NOMO-1 treated with DMSO at 0.1 percent for 48 hours (cell line): ENCODE measurements around the gene EPB42.

Experiments used
- DNase-seq: peaks from one replicate; lab custom pipeline; 2025; ENCODE audit not compliant: unreplicated experiment; lab: John Stamatoyannopoulos, UW

Gene EPB42

GRCh38 chr15:43220991-43221403 is at the start of gene EPB42:
TSS of gene EPB42 (minus strand) at chr15:43221018. CDS start at chr15:43220825, 193 bp downstream.
- DNase-seq: no peak

GRCh38 chr15:43270113-43270665 is 49.4 kb upstream of the EPB42 start:
- DNase-seq: no peak

DNA sequence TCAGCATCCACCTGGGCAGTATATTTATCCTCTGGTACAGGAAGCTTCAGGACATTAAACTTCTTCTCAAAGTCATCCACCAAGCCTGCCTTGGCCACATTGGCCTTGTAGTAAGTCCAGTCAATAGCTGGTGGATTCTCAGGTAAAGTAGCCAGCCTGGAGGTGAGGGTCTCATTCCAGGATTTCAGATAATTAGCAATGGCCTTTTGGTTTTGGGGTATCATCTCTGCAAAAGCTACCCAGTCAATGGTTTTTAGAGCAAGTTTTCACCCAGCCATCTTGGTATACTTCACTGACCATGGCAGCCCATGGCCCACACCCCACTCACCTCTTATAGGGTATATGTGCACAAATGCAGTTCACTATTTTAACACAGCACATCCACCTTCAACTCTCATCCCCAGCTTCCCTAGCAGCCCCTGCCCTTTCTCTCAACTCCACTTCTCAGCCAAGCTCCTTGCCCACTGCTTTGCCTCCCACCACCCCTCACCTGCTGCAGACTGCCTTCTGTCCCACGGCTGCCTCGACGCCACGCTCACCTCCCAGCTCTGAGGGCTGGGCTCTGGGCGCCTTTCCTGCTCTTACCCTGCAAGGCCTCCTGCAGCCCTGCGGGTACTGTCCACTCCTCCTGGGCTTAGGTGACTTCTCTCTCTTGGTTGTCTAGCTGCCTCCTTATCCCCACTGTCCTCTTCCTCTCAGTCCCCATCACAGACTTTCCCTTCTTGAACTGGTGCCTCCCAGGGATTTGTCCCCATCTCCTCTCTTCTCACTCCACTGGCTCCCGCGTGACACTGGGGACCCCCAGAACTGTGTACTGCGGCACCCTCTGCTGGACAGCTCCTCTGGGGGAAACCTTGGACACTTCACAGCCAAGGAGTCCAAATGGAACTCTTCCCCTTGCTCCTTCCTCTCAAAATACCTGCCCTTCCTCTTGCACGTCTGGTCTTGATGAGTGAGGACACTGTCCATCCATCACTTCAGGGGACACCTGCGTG is 47.6 kb upstream of the EPB42 start:
- DNase-seq: peak; percentile 30

- no peak for DNase-seq
Observed at GRCh38 chr15:43267439-43267838, 46.6 kb upstream of the EPB42 start.

- DNase-seq: no peak
Observed at GRCh38 chr15:43266834-43267233, 46.0 kb upstream of the EPB42 start, which contains the start of gene TGM5. TSS of gene TGM5 (minus strand) at chr15:43266928. CDS start at chr15:43266849, 79 bp downstream.

- DNase-seq: no peak
Observed at GRCh38 chr15:43266386-43266785, 45.6 kb upstream of the EPB42 start.

DNA sequence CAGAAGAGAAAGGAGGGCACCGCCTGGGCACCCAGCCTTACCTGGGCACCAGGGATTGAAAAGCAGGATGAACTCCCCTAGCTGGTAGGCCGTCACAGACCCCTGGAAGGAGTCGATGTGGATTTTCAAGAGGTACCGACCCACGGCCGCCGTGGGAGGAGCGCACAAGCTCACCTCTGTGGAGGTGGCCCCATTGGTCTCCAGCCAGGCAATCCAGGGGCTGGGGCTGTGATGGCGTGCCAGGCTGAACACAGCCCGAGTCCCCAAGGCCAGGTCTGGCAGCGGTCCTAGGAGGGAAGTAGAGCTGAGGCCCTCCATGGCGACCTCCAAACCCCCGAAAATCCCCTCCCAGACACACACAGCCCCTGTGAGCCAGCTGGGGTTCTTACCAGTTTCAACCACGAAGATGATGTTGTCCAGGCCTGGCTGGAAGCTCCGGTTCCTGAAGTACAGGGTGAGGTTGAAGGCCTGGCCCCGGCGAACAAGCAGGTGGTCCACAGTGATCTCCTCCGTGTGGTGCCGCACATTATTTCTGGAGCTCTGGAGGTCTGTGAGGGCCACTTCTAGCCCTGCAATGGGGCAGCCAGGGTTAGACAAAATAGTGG is 39.3 kb upstream of the EPB42 start:
- DNase-seq: no peak

DNA sequence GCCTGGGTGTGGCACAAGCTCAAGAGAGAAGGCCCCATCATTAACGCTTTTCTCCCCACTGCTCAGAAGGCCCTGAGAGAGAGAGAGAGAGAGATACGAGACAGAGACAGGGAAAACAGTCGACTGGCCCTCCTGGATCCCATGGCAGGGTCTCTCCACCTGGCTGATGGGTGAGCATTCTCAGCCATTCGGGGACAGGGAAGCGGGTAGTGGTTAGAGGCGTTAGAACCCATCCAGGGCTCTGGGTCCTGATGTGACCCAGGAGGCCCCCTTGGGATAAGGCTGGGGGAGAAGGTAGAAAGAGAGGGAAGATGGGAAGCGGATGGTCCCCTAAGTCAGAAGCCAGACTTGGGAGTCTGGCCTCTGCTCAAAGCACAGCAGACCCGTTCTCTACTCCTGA is 38.0 kb upstream of the EPB42 start:
- DNase-seq: no peak

- no peak for DNase-seq
Observed at GRCh38 chr15:43256341-43256740, 35.5 kb upstream of the EPB42 start.

- DNase-seq: no peak
Observed at GRCh38 chr15:43255376-43255775, 34.6 kb upstream of the EPB42 start.

DNA sequence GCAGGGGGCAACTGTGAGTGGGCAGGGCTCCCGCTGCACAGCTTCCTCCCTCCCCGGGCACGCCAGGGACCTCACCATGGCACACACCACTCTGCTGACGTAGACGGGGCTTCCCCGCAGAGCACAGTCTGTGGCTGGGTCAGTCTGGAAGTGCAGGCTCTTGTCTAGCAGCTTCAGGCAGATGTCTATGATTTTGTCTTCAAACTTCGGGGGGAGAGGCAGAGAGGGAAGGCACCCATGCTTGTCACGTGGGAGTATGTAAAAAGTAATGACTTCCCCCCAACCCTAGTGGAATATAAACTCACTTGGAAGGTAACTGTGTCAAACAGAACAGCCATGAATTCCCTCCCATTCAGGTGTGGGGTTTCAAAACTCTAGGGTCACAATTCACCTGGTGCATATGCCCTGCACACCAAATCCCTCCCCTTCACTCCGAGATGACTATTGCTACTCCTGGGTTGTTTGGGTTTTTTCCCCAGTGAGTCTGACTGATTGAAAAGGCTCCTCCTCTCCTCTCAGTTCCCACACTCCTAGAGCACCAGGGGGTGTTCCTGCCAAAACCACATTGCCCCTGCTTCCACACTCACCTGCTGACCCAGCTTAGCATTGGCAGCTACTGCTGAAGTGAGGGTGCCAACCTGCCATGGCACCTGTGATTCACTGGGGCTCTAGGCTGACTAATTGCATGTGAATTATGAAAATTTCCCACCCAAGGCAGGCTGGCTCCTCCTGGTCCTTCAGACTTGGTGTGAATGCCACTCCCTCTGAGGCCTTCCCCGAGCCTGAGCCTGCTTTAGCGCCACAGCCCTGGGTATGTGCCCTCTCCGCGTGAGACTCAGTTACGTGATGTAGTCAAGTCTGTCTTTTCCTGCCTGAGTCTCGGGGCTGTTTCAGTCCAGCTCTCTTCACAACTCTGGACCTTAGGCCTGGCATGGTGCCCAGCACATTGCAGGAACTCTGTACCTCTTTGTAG is 32.9 kb upstream of the EPB42 start:
- no peak for DNase-seq

DNA sequence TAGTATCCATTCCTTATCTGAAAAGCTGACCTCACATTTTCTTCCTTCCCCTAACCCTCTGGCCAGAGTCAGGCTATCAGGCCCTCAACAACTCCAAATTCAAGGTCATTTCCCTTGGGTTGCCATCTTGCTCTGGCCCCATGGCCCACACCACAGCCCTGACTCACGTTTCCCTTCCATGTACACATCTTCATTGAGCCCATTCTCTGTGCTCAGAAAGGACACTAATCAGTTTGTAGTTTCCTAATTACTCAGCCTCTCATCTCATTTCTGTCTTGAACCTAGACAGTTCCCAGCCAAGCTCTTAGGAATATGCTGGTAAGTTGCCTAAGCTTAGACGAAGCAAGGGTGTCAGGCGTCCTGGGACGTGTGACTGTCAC is 31.0 kb upstream of the EPB42 start:
- no peak for DNase-seq

DNA sequence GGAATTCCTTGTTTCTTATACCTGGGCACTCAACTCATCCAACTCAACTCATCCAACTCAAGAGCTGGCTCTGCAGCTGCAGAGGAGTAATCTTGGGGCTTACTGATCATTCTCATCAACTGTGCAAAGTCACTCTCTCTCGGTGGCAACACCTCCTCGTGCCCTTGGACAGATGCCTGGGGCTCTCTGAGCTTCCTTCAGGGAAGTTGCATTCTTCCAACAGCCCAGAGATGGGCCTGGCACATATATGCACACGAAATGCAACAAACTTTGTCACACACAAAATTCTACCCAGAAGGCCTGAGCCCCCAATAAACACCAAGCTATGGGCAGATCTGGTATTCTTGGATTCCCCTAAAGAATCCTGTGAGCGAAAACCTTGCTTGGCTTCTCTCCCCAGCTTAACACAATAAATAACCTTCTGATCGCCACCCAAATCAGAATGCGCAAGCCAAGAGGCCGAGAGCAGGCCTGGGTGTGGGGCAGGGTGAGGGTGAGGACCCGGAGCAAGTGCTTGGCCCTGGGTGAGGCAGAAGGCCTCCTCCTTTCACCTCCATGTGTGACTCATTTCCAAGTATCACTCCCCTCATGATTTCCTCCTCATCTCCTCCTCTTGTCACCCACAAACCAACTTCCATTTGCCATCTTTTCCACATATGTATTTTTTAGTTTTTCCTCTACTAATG is 30.5 kb upstream of the EPB42 start:
- no peak for DNase-seq

- DNase-seq: peak; percentile 34
Observed at GRCh38 chr15:43250785-43251184, 30.0 kb upstream of the EPB42 start.

DNA sequence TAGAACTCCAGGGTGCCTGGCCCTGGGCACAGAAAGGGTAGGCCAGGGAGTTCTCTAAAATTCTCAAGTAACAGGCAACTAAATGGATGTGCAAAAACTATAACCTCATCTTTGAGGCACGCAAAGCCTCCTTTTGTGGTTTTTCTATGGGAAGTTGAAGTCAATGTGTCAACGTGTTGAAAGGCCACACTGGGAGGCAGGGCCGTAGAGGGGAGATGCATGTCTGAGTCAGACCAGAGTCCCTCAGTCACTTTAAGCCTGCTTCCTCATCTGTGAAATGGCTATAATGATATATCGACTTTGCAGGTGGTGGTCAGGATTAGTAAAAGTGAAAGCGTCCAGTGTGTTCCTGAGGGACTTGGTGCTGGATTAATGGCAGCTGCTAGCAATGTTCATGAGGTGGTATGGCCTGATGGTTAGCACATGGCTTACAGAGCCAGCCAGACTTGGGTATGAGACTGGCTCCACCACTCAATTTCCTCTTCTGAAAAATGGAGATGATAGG is 28.9 kb upstream of the EPB42 start:
- DNase-seq: peak; percentile 98

DNA sequence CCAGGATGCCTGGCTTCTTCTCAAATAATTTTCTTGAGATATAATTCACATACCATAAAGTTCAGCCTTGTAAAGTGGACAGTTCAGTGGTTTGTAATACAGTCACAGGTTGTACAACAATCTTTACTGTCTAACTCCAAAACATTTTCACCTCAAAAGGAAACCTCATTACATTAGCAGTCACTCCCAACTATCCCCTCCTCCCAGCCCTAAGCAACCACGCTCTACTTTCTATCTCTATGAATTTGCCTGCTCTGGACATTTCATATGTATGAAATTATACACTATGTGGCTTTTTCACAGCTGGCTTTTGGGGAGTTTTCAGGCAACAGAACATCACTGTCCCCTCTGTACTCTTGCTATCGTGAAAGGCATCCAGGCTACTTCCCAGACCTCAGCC is 28.4 kb upstream of the EPB42 start:
- DNase-seq: no peak

DNA sequence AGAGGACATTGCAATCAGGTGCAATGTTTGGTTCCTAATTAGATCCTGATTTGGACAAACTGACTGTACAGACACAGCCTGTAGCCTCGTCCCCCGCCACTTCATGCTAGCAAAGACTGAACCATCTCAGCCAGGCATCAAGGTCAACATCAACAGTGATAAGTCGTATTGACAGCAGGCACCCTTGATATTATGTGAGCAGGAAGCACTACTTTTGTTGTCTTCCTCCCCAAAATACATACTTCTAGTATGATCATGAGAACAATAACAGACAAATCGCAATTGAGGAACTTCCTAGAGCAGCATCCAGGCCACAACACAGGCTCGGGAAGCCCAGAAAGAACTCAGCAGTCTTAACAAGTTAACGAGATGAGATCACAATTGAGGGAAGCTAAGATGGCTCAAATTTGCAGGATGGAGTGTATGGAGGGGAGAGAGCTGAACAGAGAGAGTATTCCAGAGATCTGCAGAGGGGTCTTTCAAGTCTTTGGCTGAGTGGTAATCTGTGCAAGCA is 25.5 kb upstream of the EPB42 start:
- DNase-seq: peak; percentile 42

DNA sequence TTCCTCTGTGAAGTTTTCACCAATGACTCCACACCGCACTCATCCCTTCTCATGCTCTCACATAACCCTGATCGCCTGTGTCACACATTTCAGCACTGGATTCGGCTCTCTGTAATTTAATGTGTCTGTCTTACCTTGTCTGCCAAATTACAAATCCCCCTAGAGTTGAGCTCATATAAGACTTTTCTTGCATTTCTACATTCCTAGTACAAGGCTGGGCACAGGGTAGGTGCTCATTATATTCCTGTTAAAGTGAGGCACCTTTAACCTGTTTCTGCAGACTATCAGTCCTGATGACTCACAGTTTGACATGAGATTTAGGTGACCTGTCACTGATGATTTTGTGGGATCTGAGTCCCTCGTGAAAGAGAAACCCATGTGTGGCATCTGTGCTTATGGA is 23.3 kb upstream of the EPB42 start:
- DNase-seq: no peak

DNA sequence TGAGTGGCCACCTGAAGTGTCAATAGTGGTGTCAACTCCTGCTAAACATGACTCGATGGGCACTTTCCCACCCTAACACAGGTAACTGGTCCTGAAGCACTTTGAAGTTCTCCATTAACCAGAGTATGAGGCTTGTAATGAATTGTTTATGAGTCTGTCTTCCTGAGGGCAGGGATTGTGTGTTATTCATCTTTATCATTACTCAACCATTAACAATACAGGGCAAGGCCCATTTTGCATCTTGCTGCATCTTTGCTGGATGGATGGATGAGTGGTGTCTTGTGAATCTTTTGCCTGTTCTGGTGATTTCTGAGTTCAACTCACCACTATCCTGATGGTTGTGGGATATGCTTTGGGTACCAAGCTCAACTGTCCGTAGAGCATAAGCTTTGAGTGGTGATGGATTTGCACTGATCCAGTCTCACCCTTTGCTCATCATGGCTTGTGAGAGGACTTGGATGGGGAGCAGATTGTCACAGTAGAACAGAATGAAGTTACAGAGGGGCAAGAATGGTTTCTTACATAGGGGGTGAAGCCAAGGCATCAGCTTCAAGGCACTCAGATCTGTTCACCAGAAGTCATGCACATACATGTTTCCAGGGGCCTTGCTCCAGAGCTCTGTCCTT is 22.3 kb upstream of the EPB42 start:
- no peak for DNase-seq
